GM19238 (cell line): ENCODE results near the gene PSMG3.
"Not testable (repeated sequence)": the region's sequence is repeated elsewhere in the genome, so short reads cannot be mapped to it uniquely, and the experiment has no call there.

Experiments
- DNase-seq: peaks from one replicate; pipeline ENCODE4 v3.0.0; 2011; ENCODE audit warnings: low spot score; ENCODE audit not compliant: insufficient read length

The PSMG3 gene

DNA sequence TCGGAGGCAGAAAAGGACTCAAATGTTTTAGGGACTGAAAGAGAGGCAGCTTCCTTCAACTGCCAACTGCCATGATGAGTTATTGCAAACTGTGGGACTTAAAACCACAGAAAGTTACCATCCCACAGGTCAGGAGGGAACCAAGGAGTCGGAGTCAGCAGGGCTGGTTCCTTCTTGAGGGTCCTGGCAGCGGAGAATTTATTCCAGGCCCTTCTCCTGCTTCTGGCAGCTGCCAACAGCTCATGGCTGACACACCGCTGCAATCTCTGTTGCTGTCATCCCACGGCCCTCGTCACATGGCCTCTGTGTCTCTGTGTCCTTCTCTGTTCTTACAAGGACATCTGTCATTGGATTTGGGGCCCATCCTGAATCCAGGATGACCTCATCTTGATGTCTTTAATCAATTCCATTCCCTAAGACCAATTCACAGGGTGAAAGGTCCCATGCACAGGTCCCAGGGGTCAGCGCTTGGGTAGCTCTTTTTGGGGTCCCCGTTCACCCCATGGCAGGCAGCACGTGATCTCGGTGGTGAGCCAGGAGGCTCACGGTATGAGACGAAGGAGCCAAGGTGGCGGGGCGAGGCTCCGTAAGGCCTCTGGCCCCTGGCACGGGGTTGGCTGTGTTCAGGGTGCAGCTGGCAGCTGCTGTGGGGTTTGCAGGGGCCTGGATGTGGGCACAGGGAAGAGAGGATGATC is 27.4 kb upstream of the PSMG3 start:
- no peak for DNase-seq

DNA sequence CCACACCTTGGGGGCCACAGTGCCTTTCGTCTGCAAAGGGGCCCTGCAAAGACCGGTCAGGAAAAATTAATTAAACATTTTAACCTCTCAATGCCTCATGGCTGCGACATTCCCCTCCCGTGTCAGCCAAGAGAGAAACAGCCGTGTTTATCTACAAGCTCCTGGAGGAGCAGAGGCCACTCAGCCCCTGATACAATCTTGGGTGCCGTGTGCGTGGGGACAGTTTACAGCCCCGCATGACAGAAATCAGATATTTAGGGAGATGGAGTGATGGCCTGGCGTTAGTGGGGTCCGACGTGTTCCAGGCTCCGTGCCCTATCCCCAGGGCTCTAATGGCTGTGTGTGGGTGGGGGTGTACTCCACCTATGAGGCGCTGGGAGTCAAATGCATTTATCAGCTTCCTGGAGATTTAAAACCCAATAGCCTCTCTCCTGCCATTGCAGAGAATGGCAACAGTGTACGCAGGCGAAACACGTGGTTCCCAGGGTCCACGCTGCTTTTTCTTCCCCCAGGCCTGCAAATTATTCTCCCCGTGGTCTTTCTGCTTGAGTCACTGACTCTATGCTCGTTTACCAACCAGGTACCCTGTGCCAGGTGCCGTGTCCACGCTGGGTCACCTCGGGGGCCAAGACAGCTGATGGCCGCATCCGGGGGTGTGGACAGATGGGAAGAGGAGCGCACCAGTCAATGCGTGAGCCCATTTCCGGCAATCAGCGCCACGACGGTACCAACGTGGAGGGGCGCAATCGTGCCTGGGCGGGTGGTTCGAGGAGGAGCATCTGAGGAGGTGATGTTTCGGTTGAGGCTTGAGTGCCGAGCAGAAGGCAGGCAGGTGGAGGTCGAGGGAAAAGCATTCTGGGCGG is 26.6 kb upstream of the PSMG3 start:
- no peak for DNase-seq

DNA sequence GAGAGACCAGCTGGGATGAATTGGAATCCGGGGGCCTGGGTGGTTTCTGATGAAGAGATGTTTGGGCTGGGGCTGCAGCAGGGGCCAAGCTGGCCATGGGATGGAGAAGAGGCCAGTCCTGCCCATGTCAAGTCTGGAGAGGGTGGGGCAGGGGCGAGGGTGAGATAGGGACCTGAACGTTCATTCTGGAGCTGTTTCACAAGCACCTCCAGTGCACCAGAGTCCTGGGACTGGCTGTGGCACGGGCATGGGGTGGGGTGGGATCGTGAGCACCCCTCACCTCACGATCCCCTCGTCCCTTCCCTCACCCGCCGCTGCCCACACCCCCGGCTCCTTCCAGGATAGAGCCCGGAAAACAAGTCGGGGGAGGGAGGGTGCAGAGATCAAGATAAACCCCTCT is 25.8 kb upstream of the PSMG3 start:
- no peak for DNase-seq

DNA sequence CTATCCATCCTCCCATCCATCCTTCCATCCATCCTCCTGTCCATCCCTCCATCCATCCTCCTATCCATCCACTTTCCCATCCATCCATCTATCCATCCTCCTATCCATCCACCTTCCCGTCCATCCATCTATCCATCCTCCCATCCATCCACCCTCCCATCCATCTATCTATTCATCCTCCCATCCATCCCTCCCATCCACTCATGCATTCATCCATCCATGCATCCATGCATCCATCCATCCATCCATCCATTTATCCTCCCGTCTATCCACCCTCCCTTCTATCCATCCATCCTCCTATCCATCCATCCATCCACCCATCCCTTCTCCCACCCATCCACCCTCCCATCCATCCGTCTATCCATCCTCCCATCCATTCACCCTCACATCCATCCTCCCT is 25.2 kb upstream of the PSMG3 start:
- DNase-seq, result no peak

DNA sequence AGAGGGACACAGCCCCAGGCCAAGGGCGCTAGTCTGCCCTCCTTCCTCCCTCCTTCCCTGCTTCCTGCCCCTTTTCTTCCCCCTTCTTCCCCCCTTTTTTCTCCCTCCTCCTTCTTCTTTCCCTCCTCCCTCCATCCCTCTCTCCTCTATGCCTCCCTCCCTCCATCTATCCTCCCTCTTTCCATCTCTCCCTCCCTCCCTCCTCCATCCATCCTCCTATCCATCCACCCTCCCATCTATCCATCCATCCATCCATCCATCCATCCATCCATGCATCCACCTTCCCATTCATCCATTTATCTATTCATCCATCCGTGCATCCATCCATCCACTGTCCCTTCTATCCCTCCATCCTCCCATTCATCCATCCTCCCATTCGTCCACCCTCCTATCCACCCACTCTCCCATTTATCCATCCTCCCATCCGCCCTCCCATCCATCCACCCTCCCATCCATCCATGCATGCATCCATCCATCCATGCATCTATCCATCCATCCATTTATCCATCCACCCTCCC is 24.1 kb upstream of the PSMG3 start:
- DNase-seq, result no peak

DNA sequence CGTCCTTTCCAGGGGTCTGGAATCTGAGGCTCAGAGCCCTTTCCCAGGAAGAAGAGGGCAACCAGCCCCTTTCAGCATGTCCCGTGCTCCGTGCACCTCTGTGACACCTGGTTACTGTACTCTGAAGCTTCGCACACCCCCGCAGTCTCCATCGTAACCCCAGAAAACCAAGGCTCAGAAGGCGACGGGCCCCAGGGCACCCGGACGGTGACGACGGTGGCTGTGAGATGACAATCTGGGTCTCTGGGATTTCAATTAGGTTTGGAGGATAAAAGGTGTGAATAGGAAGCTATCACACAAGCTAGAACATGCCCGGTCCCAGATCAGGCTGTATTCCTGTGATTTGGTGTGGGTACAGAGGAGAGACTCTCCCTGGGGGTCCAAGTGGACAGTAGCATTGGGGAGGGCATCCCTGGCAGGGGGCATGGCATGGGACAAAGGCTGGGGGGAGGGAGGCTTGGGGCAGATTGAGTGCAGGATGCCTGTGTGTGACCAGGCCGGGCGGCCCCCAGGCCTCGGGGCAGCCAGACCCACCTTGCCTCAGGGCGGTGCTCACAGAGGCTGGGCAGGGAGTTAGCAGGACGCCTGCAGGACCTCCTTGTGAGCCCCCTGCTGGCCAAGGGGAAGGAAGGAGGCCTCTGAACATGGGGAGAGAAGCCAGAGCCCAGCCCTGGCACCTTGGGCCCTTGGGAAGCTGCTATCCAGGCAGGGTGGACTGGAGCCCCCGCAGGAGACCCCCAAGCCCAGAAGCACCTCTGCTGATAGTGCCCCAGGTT is 23.4 kb upstream of the PSMG3 start:
- no peak for DNase-seq

DNA sequence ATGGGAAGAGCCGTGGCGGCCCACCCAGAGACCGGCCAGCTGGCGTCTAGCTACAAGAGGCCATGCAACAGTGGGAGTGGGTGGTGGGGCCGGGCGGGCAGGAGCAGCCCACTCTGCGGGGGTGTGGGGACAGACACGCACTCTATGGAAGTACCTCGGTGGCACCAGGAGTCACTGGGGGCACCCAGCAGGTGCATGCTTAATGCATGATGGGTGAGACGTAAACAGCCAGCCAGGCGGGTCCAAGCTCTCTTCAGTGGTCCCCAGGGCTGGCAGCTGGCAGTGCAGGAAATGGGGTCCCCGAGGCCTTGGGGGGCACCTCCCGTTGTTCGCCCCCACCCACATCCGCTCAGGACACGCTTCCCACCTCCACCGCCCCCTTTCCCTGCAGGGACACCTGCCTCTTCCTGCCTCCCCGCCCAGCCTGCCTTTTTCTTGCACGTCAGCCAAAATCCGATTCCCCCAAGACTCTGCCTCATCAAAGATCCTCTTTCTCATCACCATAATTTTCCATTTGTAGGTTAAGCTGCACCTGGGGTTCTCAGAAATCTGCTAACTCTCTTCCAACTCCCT is 22.6 kb upstream of the PSMG3 start:
- no peak for DNase-seq

DNA sequence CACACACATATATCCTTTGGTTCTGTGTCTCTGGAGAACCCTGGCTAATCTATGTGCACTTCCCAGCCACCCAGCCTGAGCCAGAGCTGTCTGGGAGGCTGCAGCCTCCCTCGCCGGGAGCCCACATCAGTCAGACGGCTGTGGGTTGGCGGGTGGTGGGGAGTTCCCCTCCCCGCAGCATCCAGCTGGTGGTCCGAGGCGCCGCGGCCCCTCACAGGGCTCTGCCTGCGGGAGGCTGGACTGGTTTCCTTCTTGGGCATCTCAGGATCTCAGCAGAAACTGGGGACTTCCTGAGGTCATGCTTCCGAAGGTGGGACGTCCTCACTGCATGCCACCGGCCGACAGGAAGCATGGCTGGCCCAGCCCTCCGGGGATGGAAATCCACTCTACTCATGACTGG is 22.0 kb upstream of the PSMG3 start:
- DNase-seq, result no peak

DNA sequence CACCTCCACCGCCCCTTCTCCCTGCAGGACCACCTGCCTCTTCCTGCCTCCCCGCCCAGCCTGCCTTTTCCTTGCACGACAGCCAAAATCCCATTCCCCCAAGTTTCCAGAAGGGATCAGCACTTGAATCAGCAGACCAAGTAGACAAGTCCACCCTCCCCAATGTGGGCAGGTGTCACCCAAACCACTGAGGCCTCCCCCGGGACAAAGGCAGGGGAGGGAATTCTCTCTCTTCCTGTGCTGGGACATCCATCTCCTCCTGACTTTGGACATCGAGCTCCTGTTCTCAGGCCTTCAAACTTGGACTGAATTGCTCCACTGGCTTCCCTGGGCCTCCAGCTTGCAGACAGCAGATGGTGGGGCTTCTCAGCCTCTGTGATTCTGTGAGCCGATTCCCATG is 21.6 kb upstream of the PSMG3 start:
- DNase-seq, result no peak

DNA sequence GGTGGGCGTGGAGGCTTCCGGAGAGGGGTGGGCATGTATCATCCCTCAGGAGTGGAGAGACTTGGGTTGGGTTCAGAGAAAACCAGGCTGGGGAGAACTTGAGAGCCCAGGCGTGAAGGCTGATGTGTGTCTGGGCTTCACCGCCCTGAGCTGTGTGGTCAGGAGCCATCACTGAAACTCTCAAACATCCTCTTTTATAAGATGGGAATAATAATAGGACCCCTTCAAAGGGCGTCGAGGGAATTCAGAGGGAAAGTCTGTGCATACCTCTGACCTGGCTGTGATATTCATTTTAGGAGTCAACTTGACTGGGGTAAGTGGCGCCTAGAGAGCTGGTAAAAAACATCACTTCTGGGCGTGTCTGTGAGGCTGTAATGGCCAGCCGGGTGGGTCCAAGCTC is 21.1 kb upstream of the PSMG3 start:
- DNase-seq, result no peak

DNA sequence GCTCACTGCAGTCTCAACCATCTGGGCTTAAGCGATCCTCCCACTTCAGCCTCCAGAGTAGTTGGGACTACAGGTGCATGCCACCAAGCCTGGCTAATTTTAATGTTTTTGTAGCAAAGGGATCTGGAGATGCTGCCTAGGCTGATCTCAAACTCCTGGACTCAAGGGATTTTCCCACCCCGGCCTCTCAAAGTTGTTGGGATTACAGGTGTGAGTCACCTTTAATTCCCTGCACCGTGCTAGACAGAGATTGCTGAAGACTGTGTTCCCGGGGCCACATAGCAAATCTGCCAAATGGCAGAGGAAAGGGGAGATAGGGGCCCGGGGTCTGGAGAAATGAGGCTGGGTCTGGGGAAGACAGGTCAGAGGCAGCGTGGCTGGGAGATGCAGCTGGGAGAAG is 20.6 kb upstream of the PSMG3 start:
- no peak for DNase-seq

DNA sequence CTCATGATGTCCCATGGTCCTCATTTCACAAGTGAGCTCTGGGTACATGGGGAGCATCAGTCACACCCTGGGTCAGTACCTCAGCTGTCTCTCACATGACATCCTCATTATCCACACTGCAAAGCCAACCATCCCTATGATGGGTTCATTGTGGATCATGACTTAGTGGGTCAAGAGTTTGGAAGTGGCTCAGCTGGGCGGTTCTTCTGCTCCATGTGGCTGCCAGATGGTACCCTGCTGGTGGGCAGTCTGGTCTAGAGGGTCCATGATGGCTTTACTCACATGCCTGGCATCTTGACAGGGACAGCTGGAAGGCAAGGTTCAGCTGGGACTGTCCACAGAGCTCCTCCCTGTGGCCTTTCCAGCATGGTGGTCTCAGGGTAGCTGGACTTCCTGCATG is 19.1 kb upstream of the PSMG3 start:
- no peak for DNase-seq

DNA sequence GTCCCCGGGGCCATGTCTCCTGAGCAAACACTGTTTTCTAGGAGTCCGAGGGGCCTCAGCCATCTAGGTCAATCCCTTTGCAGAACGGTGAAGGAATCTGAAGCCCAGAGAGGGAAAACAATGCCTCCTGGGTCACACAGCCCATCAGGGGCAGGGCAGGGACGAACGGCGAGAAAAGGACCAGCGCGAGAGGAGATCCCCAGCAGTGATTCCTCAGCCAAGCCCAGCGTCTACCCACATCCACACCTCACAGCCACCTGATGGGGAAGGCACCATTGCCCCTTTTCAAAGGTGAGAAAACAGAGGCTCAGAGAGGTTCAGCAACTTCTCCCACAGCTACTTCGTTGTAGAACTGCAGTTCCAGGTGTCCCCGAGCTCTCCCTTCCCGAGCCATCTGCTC is 17.9 kb upstream of the PSMG3 start:
- no peak for DNase-seq

DNA sequence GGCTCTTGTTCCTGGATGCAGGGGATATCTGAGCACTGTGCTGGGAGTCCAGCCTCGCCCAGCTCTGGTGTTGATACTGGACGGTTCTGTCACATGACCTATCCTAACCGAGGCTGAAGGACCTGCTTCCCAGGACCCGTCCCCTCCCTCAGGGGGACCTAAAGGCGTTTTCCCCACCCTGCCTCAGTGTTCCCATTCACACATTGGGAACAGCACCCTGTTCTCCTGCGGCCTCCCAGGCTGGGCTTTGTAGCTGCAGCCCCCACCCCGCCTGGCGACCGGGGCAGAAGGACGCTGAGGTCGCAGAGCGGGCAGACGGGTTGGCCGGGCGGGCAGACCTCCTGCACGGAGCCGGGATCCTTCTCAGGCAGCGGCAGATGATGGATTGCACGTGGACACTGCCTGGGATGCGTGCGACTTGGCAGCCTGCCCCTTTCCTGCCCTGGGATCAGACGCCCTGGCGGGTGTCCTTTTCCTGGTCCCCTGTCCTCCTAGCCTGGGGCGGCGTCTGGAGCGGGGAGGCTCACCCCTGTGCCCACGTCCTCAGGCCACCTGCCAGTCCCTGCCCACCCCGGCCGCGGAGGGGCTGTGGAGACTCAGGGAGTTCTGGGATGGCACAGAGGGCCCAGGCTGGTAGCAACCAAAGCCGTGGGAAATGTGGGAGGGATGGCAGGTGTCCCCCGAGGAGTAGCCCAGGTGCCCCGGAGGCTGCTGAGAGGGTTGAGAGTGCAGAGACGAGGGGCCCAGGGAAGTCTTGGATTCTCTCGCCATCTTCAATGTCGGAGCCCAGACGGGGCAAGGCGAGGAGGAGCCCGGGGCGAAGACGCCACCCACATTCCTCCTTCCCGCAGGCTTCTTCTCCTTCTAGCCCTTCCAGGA is 17.2 kb upstream of the PSMG3 start:
- DNase-seq, result no peak

DNA sequence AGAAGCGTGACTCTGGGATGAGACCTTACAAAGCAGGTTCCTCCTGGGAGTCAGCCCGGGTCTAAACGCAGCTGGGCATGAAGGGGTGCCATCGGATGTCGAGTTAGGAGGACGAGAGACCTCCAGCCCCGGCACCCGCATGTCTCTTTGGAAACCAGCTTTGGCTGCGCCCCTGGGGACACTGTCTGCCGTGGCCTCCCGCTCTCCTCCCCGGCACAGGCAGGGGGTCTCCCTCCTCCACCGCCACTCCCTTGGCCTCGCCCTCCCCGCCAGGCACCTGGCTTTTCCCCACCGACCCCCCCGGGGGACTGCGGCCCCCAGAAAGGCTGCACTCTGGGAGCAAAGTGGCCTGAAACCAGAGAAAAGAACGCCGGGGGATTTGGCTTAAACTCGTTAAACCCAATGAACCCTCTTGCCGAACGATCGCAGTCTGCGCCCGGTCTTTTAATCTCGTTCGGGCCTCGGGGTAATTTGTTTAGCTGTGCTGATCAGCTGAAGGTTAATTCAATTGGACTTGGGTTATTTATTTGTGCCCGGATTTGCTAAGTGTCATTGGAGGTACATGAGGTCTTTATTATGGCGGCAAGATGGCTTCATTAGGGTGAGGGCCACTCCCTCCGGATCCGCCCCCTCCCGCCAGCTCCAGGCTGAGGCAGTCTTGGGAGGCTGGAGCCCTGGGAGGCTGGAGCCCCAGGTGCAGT is 16.4 kb upstream of the PSMG3 start:
- DNase-seq, result no peak

DNA sequence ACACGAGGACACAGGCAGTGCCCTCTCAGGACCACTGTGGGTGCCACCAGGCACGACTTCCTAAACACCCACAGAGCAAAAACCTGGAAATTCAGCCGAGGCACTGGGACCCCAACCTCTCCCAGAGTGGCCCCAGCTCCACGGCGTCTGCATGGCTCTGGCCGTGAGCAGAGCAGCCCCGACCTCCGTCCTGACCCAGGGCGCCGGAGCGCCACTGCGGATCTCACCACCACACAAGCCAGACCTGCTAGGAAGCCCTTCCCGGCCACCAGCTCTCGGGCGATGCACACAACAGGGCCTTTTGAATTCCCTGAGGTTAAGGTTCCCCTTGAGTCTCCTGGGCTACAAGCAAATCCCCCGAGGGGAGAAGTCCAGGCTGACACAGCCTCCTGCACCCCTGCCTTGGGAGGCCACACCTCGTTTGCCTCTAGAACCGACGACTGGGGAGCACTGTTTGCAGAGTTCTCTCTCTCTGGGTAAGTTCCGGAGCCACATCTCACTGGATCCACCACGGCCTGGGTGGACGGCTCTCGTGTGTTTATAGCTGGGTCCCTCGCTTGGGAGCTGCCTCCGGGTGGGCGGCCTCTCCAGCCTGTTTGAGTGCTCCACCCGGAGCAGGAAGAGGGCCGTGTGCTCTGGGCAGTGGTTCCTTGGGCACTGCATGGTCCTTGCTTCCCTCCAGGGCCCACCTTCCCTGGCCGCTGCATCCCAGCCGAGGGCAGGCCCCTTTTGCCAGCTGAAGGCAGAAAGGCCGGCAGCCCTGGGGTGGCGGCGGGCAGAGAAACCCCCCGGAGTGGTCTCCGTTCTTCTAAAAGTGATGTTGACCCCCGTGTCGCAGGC is 15.5 kb upstream of the PSMG3 start:
- DNase-seq, result no peak

DNA sequence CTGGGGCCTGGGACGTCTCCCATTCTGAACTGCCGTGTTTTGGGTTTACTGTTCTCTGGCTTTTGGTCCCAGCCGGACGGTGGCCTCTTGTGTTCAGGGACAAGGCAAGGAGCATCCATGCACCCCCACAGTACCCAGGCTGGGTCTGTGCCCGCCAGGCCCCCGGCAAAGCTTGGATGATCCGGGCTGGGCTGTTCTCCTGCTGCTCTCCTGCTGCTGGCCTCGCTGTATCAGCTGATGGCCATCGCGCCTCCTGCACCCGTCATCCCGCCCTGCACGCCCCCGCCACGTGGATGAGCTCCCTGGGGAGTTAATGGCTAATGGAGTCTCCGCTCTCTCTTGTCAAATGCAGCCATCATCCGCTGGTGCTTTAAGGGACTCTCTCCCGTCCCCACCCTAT is 14.9 kb upstream of the PSMG3 start:
- DNase-seq, result no peak

DNA sequence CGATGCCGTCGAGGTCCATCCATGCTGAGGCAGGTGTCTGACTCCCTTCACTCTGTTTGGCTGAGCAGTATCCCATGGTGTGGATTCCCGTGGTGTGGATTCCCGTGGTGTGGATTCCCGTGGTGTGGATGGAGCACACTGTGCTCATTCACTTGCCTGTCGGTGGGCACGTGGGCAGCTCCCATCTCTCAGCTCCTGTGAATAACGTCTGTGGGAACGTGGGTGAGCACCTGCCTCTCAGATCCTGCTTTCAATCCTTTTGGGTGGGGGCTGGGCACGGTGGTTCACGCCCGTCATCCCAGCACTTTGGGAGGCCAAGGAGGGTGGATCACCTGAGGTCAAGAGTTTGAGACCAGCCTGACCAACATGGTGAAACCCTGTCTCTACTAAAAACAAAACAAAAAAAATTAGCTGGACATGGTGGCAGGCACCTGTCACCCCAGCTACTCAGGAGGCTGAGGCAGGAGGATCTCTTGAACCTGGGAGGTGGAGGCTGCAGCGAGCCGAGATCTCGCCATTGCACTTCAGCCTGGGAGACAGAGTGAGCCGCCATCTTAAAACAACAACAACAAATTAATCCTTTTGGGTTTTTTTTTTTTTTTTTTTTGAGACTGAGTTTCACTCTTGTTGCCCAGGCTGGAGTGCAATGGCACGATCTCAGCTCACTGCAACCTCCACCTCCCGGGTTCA is 13.6 kb upstream of the PSMG3 start:
- not testable (repeated sequence) for DNase-seq
